ENCODE data around the gene EID2B.

Gene EID2B

GRCh38 chr19:39497996-39498797 is 34.5 kb downstream of the EID2B start:
- peak; percentile 87 for DNase-seq

- DNase-seq, result no peak
Measured at GRCh38 chr19:39497701-39497995, 35.0 kb downstream of the EID2B start.

- DNase-seq, result no peak
Measured at GRCh38 chr19:39496063-39496462, 36.6 kb downstream of the EID2B start.

GRCh38 chr19:39494661-39495060 is 38.0 kb downstream of the EID2B start:
- DNase-seq, result no peak

GRCh38 chr19:39492788-39493187 is 39.9 kb downstream of the EID2B start:
- no peak for DNase-seq

GRCh38 chr19:39492225-39492624 is 40.4 kb downstream of the EID2B start:
- DNase-seq, result no peak

GRCh38 chr19:39489756-39490155 is 42.9 kb downstream of the EID2B start:
- DNase-seq, result no peak

GRCh38 chr19:39483141-39483540 is 49.5 kb downstream of the EID2B start:
- DNase-seq, result no peak

GRCh38 chr19:39481676-39482075 is 51.0 kb downstream of the EID2B start:
- no peak for DNase-seq

- no peak for DNase-seq
Measured at GRCh38 chr19:39481229-39481545, 51.5 kb downstream of the EID2B start.

All from DMS153 (cell line).